Erythroblast (primary cell): ENCODE results near the gene KIRREL3.

Source experiments
- GATA1 ChIP-seq: IDR thresholded peaks from 2 replicates; pipeline ENCODE4 v1.6.1; 2011; ENCODE audit warnings: low read depth, mild to moderate bottlenecking, control low read depth, low read length, moderate library complexity
- POLR2A ChIP-seq: IDR thresholded peaks from 2 replicates; pipeline ENCODE4 v1.6.1; 2011; ENCODE audit warnings: mild to moderate bottlenecking, low read length

- TF ChIP-seq POLR2A, result no peak
- TF ChIP-seq GATA1, result no peak
Measured at GRCh38 chr11:126919147-126919823, 81.3 kb downstream of the KIRREL3 start.
